Measurements from ENCODE around the gene RIPPLY1.
"Not testable (repeated sequence)": the region's sequence is repeated elsewhere in the genome, so short reads cannot be mapped to it uniquely, and the experiment has no call there.

Gene RIPPLY1

DNA sequence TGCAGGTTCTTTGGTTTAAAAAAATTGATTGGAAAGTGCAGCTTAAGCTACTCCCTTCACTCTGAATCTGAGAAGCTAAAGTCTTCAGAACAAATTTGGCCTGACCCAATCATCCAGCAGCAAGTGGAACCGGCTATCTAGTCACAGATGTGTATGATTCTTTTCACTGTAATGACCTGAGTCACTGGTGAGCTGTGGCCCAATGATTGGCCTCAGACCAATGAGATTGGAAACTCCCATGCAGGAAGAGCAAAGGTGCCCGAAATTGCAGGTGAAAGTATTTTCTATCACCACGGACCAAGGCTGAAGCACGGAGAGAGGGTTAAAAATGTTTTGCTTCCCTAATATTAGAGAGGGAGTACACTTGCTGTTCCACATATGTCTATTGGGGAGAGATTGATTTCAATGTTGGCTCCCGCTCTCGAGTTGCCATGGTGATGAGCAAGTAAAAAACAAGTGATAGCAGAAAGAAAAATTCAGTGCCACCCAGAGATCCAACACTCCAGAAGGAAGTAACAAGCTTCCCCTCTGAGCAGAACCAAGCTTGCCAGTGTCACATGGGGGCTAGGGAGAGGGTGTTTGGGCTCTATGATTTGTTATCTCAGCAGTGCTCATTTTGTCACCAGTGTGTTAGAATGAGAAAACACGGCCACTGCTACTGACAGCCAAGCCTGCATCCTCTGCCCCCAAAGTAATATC is 11.2 kb downstream of the RIPPLY1 start:
- no peak for ATAC-seq
- TF ChIP-seq ZNF8 (CRISPR knock-in tag; IDR thresholded peaks at IDR 0.05) (no peak), PPARA (CRISPR knock-in tag; IDR thresholded peaks at IDR 0.05; ENCODE audit: borderline replicate concordance) (no peak), TSHZ2 (CRISPR knock-in tag; IDR thresholded peaks at IDR 0.05) (no peak), SNAI2 (CRISPR knock-in tag; IDR thresholded peaks at IDR 0.05) (no peak), ZFP30 (CRISPR knock-in tag; IDR thresholded peaks at IDR 0.05) (no peak), ISL1 (CRISPR knock-in tag; IDR thresholded peaks at IDR 0.05) (no peak), OSR1 (CRISPR knock-in tag; IDR thresholded peaks at IDR 0.05) (no peak), GLIS3 (CRISPR knock-in tag; IDR thresholded peaks at IDR 0.05) (no peak), BACH2 (CRISPR knock-in tag; IDR thresholded peaks at IDR 0.05; ENCODE audit: borderline replicate concordance) (no peak)

- ATAC-seq: no peak
- TF ChIP-seq RARB (CRISPR knock-in tag; IDR thresholded peaks at IDR 0.05) (no peak), PPARA (CRISPR knock-in tag; IDR thresholded peaks at IDR 0.05; ENCODE audit: borderline replicate concordance) (no peak), OSR1 (CRISPR knock-in tag; IDR thresholded peaks at IDR 0.05) (no peak)
Measured at GRCh38 chrX:106889468-106889867, 13.7 kb downstream of the RIPPLY1 start.

- TF ChIP-seq ESRRG (CRISPR knock-in tag; IDR thresholded peaks at IDR 0.05): no peak
- TF ChIP-seq ZFP3 (CRISPR knock-in tag; IDR thresholded peaks at IDR 0.05): no peak
- TF ChIP-seq SNAI2 (CRISPR knock-in tag; IDR thresholded peaks at IDR 0.05): no peak
- no peak for TF ChIP-seq ZNF8 (CRISPR knock-in tag; IDR thresholded peaks at IDR 0.05)
- no peak for TF ChIP-seq GLIS3 (CRISPR knock-in tag; IDR thresholded peaks at IDR 0.05)
- no peak for TF ChIP-seq PPARA (CRISPR knock-in tag; IDR thresholded peaks at IDR 0.05; ENCODE audit: borderline replicate concordance)
- TF ChIP-seq ARNTL (CRISPR knock-in tag; IDR thresholded peaks at IDR 0.05; ENCODE audit: borderline replicate concordance, low read depth): no peak
- TF ChIP-seq RARB (CRISPR knock-in tag; IDR thresholded peaks at IDR 0.05): no peak
- TF ChIP-seq ISL1 (CRISPR knock-in tag; IDR thresholded peaks at IDR 0.05): no peak
- TF ChIP-seq ZNF70 (CRISPR knock-in tag; IDR thresholded peaks at IDR 0.05): no peak
- no peak for TF ChIP-seq CSDC2 (CRISPR knock-in tag; IDR thresholded peaks at IDR 0.05)
- no peak for ATAC-seq
Measured at GRCh38 chrX:106875151-106875550, 28.0 kb downstream of the RIPPLY1 start.

DNA sequence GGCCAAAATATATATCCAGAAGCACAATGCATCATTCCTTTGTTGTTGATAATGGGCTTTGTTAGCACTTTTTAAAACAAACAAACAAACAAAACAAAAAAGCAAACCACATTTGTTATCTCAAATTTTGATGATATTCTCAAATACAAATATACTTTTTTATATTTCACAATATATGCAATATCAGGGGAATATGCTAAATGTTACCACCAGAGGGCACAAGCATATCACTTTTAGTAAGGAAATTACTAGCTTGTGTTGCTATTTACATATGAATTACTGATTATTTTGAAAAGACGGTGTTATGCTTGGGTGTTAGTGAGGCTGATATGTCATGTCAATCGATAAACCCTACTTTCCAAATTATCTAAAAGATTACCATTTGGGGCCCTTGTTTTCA is 29.1 kb downstream of the RIPPLY1 start:
- ATAC-seq: peak; percentile 63; the same call in 2 of the 3 replicates
- no peak for TF ChIP-seq PPARA (CRISPR knock-in tag; IDR thresholded peaks at IDR 0.05; ENCODE audit: borderline replicate concordance)
- no peak for TF ChIP-seq TOX (CRISPR knock-in tag; IDR thresholded peaks at IDR 0.05; ENCODE audit: borderline replicate concordance)
- TF ChIP-seq ZNF70 (CRISPR knock-in tag; IDR thresholded peaks at IDR 0.05): no peak
- TF ChIP-seq RARB (CRISPR knock-in tag; IDR thresholded peaks at IDR 0.05): no peak
- TF ChIP-seq, protein P1, sequence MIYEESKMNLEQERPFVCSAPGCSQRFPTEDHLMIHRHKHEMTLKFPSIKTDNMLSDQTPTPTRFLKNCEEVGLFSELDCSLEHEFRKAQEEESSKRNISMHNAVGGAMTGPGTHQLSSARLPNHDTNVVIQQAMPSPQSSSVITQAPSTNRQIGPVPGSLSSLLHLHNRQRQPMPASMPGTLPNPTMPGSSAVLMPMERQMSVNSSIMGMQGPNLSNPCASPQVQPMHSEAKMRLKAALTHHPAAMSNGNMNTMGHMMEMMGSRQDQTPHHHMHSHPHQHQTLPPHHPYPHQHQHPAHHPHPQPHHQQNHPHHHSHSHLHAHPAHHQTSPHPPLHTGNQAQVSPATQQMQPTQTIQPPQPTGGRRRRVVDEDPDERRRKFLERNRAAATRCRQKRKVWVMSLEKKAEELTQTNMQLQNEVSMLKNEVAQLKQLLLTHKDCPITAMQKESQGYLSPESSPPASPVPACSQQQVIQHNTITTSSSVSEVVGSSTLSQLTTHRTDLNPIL (CRISPR knock-in tag; IDR thresholded peaks at IDR 0.05; ENCODE audit: low read depth): no peak
- TF ChIP-seq ZC3H10 (CRISPR knock-in tag; IDR thresholded peaks at IDR 0.05): no peak
- TF ChIP-seq GLIS3 (CRISPR knock-in tag; IDR thresholded peaks at IDR 0.05): no peak
- TF ChIP-seq ZNF565 (CRISPR knock-in tag; conservative IDR thresholded peaks at IDR 0.05; ENCODE audit: low read depth): no peak
- no peak for TF ChIP-seq ARNTL (CRISPR knock-in tag; IDR thresholded peaks at IDR 0.05; ENCODE audit: borderline replicate concordance, low read depth)
- no peak for TF ChIP-seq SNAI2 (CRISPR knock-in tag; IDR thresholded peaks at IDR 0.05)
- no peak for TF ChIP-seq TCF4 (CRISPR knock-in tag; IDR thresholded peaks at IDR 0.05; ENCODE audit: borderline replicate concordance)
- TF ChIP-seq BACH2 (CRISPR knock-in tag; IDR thresholded peaks at IDR 0.05; ENCODE audit: borderline replicate concordance): no peak

DNA sequence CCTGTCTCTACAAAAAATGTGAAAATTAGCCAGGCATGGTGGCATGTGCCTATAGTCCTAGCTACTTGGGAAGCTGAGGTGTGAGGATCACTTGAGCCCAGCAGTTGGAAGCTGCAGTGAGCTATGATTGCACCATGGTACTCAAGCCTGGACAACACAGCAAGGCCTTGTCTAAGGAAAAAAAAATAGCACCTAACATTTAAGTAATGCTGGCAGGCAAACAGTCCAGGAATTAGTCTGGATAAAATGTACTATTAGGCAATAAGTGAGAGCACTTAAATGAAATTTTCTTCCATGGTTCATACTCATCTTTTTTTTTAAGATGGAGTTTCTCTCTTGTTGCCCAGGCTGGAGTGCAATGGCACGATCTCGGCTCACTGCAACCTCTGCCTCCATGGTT is 30.3 kb downstream of the RIPPLY1 start:
- not testable (repeated sequence) for ATAC-seq

GRCh38 chrX:106863697-106864096 is 39.4 kb downstream of the RIPPLY1 start:
- no peak for ATAC-seq
- TF ChIP-seq RARB (CRISPR knock-in tag; IDR thresholded peaks at IDR 0.05) (no peak), TSHZ2 (CRISPR knock-in tag; IDR thresholded peaks at IDR 0.05) (no peak), TOX (CRISPR knock-in tag; IDR thresholded peaks at IDR 0.05; ENCODE audit: borderline replicate concordance) (no peak), PATZ1 (CRISPR knock-in tag; IDR thresholded peaks at IDR 0.05; ENCODE audit: borderline replicate concordance) (no peak), ZFP3 (CRISPR knock-in tag; IDR thresholded peaks at IDR 0.05) (no peak), ZFP30 (CRISPR knock-in tag; IDR thresholded peaks at IDR 0.05) (no peak), SNAI2 (CRISPR knock-in tag; IDR thresholded peaks at IDR 0.05) (no peak), TCF4 (CRISPR knock-in tag; IDR thresholded peaks at IDR 0.05; ENCODE audit: borderline replicate concordance) (no peak), BACH2 (CRISPR knock-in tag; IDR thresholded peaks at IDR 0.05; ENCODE audit: borderline replicate concordance) (no peak), ZNF565 (CRISPR knock-in tag; conservative IDR thresholded peaks at IDR 0.05; ENCODE audit: low read depth) (no peak), ARNTL (CRISPR knock-in tag; IDR thresholded peaks at IDR 0.05; ENCODE audit: borderline replicate concordance, low read depth) (no peak), ZC3H10 (CRISPR knock-in tag; IDR thresholded peaks at IDR 0.05) (no peak), GLIS3 (CRISPR knock-in tag; IDR thresholded peaks at IDR 0.05) (no peak), ESRRG (CRISPR knock-in tag; IDR thresholded peaks at IDR 0.05) (no peak), CSDC2 (CRISPR knock-in tag; IDR thresholded peaks at IDR 0.05) (no peak)
